Breast epithelium (tissue), 3 donors: Measurements from ENCODE around the gene STAT1.

Source experiments
- POLR2A ChIP-seq: fragments of 450-650 bp; IDR thresholded peaks from one replicate; pipeline ENCODE4 v1.6.1; 2016; ENCODE audit warnings: antibody characterized with exemption, mild to moderate bottlenecking, moderate library complexity
- POLR2AphosphoS5 ChIP-seq, 3 donors: sonication (generic); formaldehyde crosslinking; IDR thresholded peaks; one replicate each; pipeline ENCODE4 v1.6.1; 2017; ENCODE audit warnings: antibody characterized with exemption in 3 of 3
- TF ChIP-seq, protein P1 (sequence below), 3 donors: fragments of 450-650 bp; IDR thresholded peaks; one replicate each; pipeline ENCODE4 v1.5.1; 2016 to 2017; ENCODE audit warnings: antibody characterized with exemption in 3 of 3, mild to moderate bottlenecking in 3 of 3, moderate library complexity in 3 of 3

DNA sequence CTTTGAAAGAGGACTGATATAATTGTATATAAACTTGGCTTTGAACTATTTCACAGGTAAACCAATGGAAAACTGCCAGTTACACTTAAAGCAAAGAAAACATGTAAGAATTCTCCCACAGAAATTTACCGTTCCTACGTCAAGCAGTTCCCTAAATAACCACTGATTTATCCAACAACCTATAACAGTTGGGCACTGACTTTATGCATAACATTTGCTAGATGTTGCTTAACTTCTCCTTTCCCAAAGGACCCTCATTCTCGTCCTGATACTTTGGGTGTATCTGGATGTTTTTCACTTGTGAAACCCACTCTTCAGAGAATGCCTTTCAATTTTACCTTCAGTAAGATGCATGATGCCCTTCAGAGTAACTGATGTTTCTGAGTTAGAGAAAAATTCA, 43.8 kb downstream of the STAT1 start:
- TF ChIP-seq, protein P1, sequence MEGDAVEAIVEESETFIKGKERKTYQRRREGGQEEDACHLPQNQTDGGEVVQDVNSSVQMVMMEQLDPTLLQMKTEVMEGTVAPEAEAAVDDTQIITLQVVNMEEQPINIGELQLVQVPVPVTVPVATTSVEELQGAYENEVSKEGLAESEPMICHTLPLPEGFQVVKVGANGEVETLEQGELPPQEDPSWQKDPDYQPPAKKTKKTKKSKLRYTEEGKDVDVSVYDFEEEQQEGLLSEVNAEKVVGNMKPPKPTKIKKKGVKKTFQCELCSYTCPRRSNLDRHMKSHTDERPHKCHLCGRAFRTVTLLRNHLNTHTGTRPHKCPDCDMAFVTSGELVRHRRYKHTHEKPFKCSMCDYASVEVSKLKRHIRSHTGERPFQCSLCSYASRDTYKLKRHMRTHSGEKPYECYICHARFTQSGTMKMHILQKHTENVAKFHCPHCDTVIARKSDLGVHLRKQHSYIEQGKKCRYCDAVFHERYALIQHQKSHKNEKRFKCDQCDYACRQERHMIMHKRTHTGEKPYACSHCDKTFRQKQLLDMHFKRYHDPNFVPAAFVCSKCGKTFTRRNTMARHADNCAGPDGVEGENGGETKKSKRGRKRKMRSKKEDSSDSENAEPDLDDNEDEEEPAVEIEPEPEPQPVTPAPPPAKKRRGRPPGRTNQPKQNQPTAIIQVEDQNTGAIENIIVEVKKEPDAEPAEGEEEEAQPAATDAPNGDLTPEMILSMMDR (IDR thresholded peaks at IDR 0.05) = no peak
- TF ChIP-seq POLR2AphosphoS5 (IDR thresholded peaks at IDR 0.05) = no peak
- no peak for TF ChIP-seq POLR2A
